ENCODE measurements around the gene PSMG2.

Gene PSMG2

DNA sequence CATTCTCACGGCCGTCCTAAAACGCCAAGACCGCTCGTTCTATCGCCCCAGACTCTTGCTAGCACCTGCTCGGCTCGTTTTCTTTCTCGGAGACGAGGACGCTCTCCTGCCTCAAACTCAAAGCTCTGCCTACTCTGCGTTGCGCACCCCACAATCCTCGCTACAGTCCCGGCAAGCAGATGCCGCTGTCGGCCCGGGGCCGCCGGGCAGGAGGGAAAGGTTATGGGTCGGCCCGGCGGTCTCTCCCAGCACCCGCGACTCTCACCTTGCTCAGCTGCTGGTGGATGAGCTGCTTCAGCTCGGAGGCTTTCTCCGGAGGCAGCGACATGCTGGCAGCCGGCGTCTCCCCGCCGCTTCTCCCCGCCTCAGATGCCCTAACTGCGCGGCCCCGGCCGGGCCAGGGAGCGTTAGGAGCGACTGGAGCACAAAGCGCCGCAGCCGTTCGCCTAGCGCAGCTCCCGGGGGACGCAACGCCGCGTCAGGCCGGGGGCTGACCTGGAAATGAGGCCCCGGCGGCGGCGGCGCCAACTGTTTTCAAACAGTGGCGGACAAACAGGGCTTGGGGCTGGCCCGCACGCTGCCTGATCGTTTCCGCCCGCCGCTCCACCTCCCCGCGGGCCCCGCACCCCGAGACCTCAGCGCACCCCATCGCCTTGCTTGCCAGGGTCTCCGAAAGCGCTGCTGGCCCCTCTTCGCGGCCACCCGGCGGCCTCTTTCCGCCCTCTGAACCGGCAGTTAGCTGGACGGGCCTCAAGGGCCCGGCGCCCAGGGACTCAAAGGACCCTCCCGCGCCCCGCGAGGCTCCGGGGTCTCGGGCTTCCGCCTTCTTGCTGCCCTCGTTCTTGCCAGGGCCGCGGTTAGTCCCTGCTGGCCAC is at the start of gene PSMG2, which contains the start of gene CEP76:
TSS of gene PSMG2 (plus strand) at position 822 of the 875 bp plus-strand sequence. CDS start 66 bp downstream, outside the sequence.
TSS of gene CEP76 (minus strand) at position 503 of the 875 bp plus-strand sequence. CDS start at position 328, 175 bp downstream.
- peak; percentile 54 to 77 for DNase-seq (ENCODE audit: low read depth in 2 of 2)

DNA sequence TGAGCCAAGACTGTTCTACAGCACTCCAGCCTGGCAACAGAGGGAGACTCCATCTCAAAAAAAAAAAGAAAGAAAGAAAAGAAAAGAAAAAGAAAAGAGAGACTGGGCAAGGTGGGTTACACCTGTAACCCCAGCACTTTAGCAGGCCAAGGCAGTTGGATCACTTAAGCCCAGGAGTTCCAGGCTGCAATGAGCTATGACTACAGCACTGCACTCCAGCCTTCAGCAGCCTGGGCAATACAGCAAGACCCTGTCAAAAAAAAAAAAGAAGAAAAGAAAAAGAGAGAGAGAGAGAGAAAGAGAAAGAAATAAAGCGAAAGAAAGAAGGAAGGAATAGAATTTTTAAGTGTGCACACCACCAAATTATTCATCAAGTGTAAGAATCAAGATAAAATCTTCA is 47.9 kb upstream of the PSMG2 start:
- DNase-seq (ENCODE audit: low read depth in 2 of 2): no peak

- DNase-seq (ENCODE audit: low read depth in 2 of 2): no peak
These were observed 46.3 kb upstream of the PSMG2 start for GRCh38 chr18:12656605-12656937.

- peak in 1 of 2 donors; percentile 10 for DNase-seq (ENCODE audit: low read depth in 2 of 2)
These were observed 45.7 kb upstream of the PSMG2 start for GRCh38 chr18:12656938-12657683.

- DNase-seq (ENCODE audit: low read depth in 2 of 2): peak in 1 of 2 donors; percentile 33
These were observed 45.0 kb upstream of the PSMG2 start, which contains the start of gene SPIRE1 for GRCh38 chr18:12657684-12658425. TSS of gene SPIRE1 (minus strand) at chr18:12658107. CDS start at chr18:12657866, 241 bp downstream.

DNA sequence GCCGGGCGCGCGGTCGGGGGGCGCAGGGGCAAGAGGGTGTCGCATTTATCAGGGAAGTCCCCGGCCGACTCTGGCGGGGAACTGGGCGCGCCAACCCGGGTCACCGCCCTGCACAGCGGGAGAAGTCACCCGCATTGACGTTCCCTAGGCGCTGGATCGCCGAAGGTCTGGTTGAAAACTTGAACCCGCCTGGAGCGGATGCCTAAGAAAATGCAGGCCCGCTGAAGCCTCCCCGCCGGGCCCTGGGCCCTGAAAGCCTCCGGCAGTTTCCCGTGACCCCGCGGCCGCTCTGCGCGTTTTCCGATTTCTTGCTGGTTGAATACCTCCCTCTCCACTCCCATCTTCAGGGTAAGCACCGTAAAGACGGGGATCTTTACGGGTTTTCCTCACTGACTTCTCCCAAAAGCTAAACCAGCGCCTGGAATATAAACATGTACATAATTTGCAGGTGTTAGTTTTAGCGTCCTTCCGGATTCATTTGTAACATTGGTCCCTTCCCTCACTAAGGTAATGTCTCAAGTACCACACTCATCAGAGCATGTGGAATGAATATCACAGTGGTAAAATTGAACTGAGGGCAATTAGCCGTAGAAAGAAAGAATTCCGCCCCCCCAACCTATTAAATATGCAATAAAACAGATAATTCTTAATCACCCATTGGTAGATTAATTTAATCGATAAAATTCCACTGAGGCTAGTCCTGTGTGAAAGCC is 44.3 kb upstream of the PSMG2 start:
- peak in 1 of 2 donors; percentile 6 for DNase-seq (ENCODE audit: low read depth in 2 of 2)

GRCh38 chr18:12659904-12660605 is 42.8 kb upstream of the PSMG2 start:
- peak in 1 of 2 donors; percentile 7 for DNase-seq (ENCODE audit: low read depth in 2 of 2)

GRCh38 chr18:12668041-12668440 is 34.8 kb upstream of the PSMG2 start:
- no peak for DNase-seq (ENCODE audit: low read depth in 2 of 2)

- no peak for DNase-seq (ENCODE audit: low read depth in 2 of 2)
These were observed 23.6 kb upstream of the PSMG2 start for GRCh38 chr18:12679183-12679786.

DNA sequence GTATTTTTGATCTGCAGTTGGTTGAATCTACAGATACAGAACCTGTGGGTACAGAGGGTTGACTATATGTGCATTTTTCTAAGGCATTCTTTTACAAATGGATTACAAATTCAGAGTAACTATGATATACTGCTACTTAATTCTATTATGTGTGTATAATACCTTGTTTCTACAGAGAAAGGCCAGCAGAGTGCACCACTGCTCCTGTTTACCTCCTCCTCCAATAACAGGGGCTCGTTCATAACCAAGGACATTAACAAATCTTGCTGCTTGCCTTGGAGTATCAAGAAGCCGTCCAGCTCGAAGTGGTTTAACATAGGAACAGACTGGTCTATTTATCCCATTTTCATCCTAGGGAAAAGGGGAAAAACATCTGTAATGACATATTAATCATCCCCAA is 16.7 kb upstream of the PSMG2 start:
- DNase-seq (ENCODE audit: low read depth in 2 of 2): no peak

GRCh38 chr18:12689256-12689850 is 13.5 kb upstream of the PSMG2 start:
- DNase-seq (ENCODE audit: low read depth in 2 of 2): no peak

DNA sequence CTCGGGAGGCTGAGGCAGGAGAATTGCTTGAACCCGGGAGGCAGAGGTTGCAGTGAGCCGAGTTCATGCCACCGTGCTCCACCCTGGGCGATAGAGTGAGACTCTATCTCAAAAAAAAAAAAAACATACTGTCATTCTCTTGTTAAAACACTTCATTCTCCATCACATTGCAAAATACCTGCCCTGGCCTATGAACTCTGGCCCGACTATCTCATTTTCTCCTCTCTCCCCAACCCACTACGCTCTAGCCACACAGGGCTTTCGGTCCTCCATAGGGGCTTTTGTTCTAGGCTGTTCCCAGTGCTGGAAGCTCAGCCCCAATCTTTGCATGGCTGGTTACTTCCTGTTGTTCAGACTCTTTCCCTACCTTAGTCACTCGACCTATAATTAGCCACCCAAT is 10.6 kb upstream of the PSMG2 start:
- DNase-seq (ENCODE audit: low read depth in 2 of 2): no peak

DNA sequence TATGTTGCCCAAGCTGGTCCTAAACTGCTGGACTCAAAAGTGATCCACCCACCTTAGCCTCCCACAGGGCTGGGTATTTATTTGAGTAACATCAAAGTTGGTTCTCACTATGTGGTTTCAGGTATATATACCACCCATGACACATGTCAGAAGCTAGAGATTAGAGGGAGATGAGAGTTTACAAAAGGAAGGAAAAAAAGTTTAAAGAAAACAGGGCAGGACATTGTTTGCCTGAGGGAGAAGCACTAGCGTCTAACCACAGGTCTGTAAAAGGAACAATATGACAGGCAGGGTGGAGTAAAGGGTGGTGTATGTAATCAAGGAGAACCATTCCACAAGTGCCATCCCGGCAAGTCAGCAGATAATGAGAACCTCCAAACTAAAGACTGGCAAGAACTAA is 8.8 kb upstream of the PSMG2 start:
- no peak for DNase-seq (ENCODE audit: low read depth in 2 of 2)

DNA sequence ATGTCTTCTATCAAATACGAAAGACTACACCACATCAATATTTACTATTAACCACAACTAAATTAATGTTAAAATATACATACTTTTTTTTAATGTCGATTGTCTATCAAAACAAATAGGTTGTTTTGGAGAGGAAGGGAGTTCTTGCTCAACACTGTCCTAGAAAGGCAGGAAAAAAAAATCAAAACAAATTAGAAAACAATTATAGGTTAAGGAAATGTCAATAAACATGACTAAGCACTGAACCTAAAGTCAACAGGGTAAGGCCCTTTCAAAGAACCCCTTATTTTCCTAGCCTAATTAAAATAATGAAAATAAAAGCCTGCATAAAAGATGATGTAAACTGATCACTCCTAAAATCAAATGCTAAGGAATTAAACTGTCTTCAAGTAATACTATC is 3.1 kb upstream of the PSMG2 start:
- DNase-seq (ENCODE audit: low read depth in 2 of 2): no peak

GRCh38 chr18:12701161-12701560 is 1.7 kb upstream of the PSMG2 start:
- DNase-seq (ENCODE audit: low read depth in 2 of 2): no peak

GRCh38 chr18:12703096-12703567 is 290 bp downstream of the PSMG2 start:
- peak in 1 of 2 donors; percentile 5 for DNase-seq (ENCODE audit: low read depth in 2 of 2)

DNA sequence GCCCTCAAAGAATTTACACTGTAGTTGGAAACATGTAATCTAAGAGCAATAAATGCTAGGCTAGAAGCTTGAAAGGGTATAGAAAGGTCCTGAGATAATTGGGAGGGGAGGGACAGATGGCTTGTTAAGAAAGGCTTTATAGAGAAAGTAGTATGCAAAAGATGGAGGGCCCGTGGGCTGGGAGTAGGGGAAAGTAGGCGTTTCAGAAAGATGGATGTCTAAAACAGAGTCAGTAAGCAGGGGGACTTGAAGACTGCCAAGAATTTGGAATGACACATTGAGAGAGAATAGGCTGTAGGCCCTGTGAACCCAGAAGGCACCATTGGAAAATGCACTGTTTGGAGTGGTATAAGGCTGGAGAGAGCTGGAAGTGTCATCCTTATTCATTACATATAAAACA is 822 bp downstream of the PSMG2 start:
- no peak for DNase-seq (ENCODE audit: low read depth in 2 of 2)

- no peak for DNase-seq (ENCODE audit: low read depth in 2 of 2)
These were observed 8.6 kb downstream of the PSMG2 start for GRCh38 chr18:12711446-12711845.

DNA sequence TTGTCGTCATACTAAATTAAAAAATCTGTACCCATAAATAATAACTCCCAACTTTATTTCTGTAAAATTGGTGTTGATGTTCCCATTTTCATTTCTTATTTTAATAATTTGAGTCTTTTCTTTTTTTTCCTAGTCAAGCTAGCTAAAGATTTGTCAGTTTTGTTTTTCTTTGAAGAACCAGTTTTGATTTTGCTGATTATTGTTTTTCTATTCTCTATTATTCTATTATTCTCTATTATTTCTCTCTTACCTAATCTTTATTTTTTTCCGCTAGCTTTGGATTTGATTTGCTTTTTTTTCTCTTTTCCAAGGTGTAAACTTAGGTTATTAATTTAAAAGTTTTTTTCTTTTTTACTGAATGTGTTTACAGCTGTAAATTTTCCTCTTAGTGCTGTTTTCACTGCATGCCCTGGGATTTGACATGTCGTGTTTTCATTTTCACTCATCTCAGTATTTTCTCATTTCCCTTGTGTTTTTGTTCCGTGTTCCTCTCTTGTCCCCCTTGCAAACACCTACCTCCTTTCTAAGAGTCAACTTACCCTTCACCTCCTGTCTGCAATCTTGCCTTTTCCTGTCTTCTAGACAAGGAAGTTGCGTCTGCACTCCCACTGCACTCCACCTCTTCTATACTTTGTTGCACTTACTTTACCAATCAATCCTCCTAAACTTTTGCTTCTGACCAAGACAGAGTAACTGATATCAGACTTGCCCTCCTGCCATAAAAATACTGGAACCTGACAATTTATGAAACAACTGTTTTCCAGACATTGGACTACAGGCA is 18.8 kb downstream of the PSMG2 start:
- DNase-seq (ENCODE audit: low read depth in 2 of 2): no peak
